GM21825 (cell line): ENCODE measurements around the gene MMP13.
"Not testable (repeated sequence)": the region's sequence is repeated elsewhere in the genome, so short reads cannot be mapped to it uniquely, and the experiment has no call there.

ENCODE experiments used
- ATAC-seq: cut with Tn5 transposase; IDR thresholded peaks from one replicate; pipeline ENCODE4 v1.9.1; 2021; ENCODE audit warnings: mild to moderate bottlenecking, moderate library complexity; ENCODE audit not compliant: unreplicated experiment

Gene MMP13

GRCh38 chr11:102936864-102937509, 18.5 kb downstream of the MMP13 start:
- ATAC-seq: no peak

DNA sequence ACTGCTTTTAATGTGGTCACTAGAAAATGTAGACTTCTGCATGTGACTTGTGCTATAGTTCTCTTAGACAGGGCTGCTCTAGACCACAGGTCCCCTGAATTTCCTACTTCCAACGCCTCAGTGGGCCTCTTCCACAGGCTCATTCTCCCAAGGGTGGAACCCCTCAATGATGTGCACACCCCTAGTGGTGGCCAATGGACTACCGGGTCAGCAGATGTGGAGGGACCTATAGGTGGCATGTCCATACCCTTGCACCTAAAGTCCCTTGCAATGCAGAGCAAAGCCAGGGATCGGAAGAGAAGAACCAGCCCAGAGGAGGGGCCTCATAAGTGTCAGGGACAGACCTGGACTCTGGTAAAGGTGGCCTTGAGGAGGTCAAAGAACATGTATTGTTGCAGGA, 20.0 kb downstream of the MMP13 start:
- ATAC-seq: no peak

GRCh38 chr11:102934735-102935134, 20.8 kb downstream of the MMP13 start:
- no peak for ATAC-seq

- no peak for ATAC-seq
These were observed 21.9 kb downstream of the MMP13 start for GRCh38 chr11:102933627-102934026.

DNA sequence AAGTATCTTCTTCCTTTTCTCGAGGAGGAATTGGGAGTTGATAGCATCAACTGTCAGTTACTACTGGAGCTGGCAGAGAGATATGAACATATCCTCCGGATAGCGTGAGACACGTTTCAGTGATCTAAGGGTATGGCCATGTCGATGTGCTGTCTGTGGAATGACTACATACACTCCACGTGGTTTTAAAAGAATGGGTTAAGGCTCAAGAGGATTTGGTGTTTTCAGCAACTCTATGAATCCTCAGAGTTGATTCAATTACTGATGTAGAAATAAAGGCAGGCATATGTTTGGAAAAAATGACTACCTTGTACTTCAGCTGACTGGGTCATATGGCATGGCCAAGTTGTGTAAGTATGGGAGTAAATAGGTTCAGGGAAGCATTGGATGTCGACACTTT, 22.9 kb downstream of the MMP13 start:
- no peak for ATAC-seq

DNA sequence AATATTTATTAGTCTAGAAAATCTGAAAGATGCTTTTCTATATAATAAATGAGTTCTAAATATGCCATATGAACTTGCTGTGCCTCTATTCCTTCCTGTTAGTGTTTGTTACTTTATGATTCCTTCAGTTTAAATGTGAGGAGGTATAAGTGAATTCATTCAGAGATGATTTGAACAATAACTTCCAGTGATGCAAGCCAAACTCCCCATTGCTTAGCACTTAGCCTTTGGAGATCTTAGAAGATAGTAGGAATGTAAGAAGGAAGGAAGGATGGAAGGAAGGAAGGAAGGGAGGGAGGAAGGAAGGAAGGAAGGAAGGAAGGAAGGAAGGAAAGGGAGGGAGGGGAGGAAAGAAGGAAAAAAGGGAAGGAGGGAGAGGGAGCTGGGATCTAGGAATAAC, 25.1 kb downstream of the MMP13 start:
- ATAC-seq: no peak

DNA sequence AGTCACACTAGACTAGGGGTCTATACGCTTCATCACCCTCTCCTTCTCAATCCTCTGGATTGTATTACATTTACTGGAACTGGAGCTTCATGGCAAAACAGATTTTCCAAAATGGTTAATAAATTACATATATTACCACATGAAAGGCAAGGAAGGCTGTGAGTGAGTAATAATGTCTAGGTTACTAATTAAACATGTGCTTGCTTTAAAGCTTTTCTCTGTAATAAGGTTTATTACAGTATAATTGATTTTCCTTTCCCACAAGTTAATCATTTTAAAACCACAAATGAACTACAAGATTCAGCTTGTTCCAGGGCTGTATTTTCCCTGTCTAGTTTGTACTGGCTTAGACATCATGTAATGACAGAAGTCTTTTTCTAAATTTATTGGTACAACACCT, 25.6 kb downstream of the MMP13 start:
- ATAC-seq: no peak

- no peak for ATAC-seq
These were observed 26.4 kb downstream of the MMP13 start for GRCh38 chr11:102929166-102929565.

- ATAC-seq: no peak
These were observed 27.3 kb downstream of the MMP13 start for GRCh38 chr11:102928247-102928646.

- ATAC-seq: no peak
These were observed 27.9 kb downstream of the MMP13 start for GRCh38 chr11:102927624-102927990.

GRCh38 chr11:102926961-102927623, 28.4 kb downstream of the MMP13 start:
- no peak for ATAC-seq

- ATAC-seq: no peak
These were observed 29.0 kb downstream of the MMP13 start for GRCh38 chr11:102926517-102926916.

DNA sequence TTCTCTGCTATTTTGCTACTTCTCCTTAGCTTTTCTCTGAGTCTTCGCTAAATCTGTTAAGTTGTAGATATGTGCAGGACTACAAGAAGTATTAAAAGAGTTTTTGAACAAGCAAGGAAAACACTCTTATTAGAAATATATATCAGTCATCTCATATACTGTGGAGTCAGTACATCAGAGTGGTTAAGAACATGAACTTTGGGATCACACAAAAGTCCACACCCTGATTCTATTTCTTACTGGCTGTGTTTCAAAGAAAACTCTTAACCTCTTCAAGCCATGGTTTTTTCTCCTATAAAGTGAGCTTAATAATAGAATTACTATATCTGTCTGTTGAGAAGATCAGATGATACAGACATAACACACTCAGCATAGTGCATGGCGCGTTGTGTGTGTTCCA, 29.5 kb downstream of the MMP13 start:
- no peak for ATAC-seq

- no peak for ATAC-seq
These were observed 30.6 kb downstream of the MMP13 start for GRCh38 chr11:102924851-102925380.

- ATAC-seq: no peak
These were observed 33.8 kb downstream of the MMP13 start for GRCh38 chr11:102921587-102922220.

- peak; percentile 73 for ATAC-seq
These were observed 35.3 kb downstream of the MMP13 start for GRCh38 chr11:102920118-102920684.

- no peak for ATAC-seq
These were observed 40.5 kb downstream of the MMP13 start for GRCh38 chr11:102915044-102915375.

GRCh38 chr11:102914238-102915043, 41.1 kb downstream of the MMP13 start:
- ATAC-seq: no peak

- ATAC-seq: no peak
These were observed 43.1 kb downstream of the MMP13 start for GRCh38 chr11:102912482-102912830.

DNA sequence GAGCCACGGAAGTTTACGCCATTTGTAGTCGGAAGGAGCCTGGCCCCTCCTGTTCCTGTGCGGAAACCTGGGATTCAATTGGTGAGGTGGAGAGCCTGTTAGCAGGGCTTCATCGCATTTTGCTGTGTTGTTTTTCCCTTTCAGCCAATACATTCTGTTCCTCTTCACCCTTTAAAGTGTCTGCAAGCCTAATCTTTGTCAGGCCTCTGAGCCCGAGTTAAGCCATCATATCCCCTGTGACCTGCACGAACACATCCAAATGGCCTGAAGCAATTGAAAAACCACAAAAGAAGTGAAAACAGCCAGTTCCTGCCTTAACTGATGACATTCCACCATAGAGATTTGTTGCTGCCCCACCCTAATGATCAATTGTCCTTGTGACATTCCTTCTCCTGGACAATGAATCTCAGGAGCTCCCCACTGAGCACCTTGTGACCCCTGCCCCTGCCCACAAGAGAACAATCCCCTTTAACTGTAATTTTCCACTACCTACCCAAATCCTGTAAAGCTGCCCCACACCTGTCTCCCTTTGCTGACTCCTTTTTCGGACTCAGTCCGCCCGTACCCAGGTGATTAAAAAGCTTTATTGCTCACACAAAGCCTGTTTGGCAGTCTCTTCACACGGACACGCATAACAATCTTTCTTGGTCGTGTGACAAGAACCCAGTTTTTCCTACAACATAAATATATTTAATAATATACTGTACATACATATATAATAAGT, 43.6 kb downstream of the MMP13 start:
- ATAC-seq: no peak

DNA sequence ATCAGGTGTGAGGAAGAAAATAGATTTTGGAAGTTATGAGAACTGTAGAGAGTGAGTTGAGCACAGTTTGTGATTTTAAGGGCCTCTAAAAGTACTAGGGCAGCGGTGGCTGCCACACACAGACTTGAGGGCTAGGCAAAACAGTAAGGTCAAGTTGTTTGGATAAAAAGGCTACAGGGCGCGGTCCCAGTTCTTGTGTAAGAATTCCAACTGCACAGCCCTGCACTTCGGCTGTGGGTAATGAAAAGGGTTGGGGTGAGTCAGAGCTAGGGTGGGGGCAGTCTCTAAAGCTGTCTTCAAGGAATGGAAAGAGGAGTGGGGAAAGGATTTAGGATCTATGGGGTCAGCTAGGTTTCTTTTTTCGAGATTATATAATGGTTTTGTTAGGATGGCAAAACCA, 49.7 kb downstream of the MMP13 start:
- ATAC-seq: not testable (repeated sequence)
